ENCODE measurements around the gene ZNF718. TPM values are rescaled to one million over a fixed set of nuclear protein-coding genes. Genes with fewer than 3 reads are reported as not detected.
"Not testable (repeated sequence)": the region's sequence is repeated elsewhere in the genome, so short reads cannot be mapped to it uniquely, and the experiment has no call there.

The ZNF718 gene
- total RNA-seq, 1 donor from 2014 or later: 19.5 TPM

- DNase-seq (ENCODE audit: low spot score): no peak
Measured at GRCh38 chr4:161496-162284, 37.4 kb downstream of the ZNF718 start.

GRCh38 chr4:169640-170039 lies 45.3 kb downstream of the ZNF718 start:
- DNase-seq (ENCODE audit: low spot score): not testable (repeated sequence)

- DNase-seq (ENCODE audit: low spot score): not testable (repeated sequence)
Measured at GRCh38 chr4:171318-171717, 47.0 kb downstream of the ZNF718 start.

GRCh38 chr4:173666-174314 lies 49.5 kb downstream of the ZNF718 start:
- no peak for DNase-seq (ENCODE audit: low spot score)

GRCh38 chr4:175986-176385 lies 51.7 kb downstream of the ZNF718 start:
- no peak for DNase-seq (ENCODE audit: low spot score)

- no peak for DNase-seq (ENCODE audit: low spot score)
Measured at GRCh38 chr4:176995-177394, 52.7 kb downstream of the ZNF718 start.

GRCh38 chr4:182225-182624 lies 57.9 kb downstream of the ZNF718 start:
- DNase-seq (ENCODE audit: low spot score): not testable (repeated sequence)

- no peak for DNase-seq (ENCODE audit: low spot score)
Measured at GRCh38 chr4:188091-188490, 63.8 kb downstream of the ZNF718 start.

- not testable (repeated sequence) for DNase-seq (ENCODE audit: low spot score)
Measured at GRCh38 chr4:195159-195558, 70.9 kb downstream of the ZNF718 start.

GRCh38 chr4:200936-201335 lies 76.6 kb downstream of the ZNF718 start:
- no peak for DNase-seq (ENCODE audit: low spot score)

- DNase-seq (ENCODE audit: low spot score): not testable (repeated sequence)
Measured at GRCh38 chr4:202822-203221, 78.5 kb downstream of the ZNF718 start.

- DNase-seq (ENCODE audit: low spot score): no peak
Measured at GRCh38 chr4:205097-205756, 80.9 kb downstream of the ZNF718 start.

GRCh38 chr4:206054-206453 lies 81.8 kb downstream of the ZNF718 start:
- DNase-seq (ENCODE audit: low spot score): no peak

GRCh38 chr4:208416-209096 lies 84.3 kb downstream of the ZNF718 start:
- not testable (repeated sequence) for DNase-seq (ENCODE audit: low spot score)

- DNase-seq (ENCODE audit: low spot score): no peak
Measured at GRCh38 chr4:211033-211511, 86.8 kb downstream of the ZNF718 start.

- peak; percentile 81 for DNase-seq (ENCODE audit: low spot score)
Measured at GRCh38 chr4:212438-213188, 88.3 kb downstream of the ZNF718 start.

GRCh38 chr4:213189-213535 lies 88.9 kb downstream of the ZNF718 start:
- DNase-seq (ENCODE audit: low spot score): peak; percentile 3
